Bronchial epithelial cell (primary cell): ENCODE results near the gene CNPY2. TPM values are rescaled to one million over a fixed set of nuclear protein-coding genes. Genes with fewer than 3 reads are reported as not detected.
A peak's percentile ranks its signal among the peaks of the same experiment; 100 is the strongest.

Source experiments
- DNase-seq: peaks from one replicate; pipeline ENCODE4 v3.0.0-alpha.2; 2010; ENCODE audit warnings: low read depth
- FAIRE-seq: peaks from 2 replicates; lab custom pipeline; 2011; peaks lifted over from hg19 to GRCh38; lab: Jason Lieb, UNC
- H3K27me3 ChIP-seq: 2 replicates; pipeline ENCODE4 v1.5.1; 2011; ENCODE audit warnings: low read length; ENCODE audit not compliant: control insufficient read depth, insufficient read depth
- H3K36me3 ChIP-seq: 2 replicates; pipeline ENCODE4 v1.5.1; 2011; ENCODE audit warnings: low read length; ENCODE audit not compliant: control insufficient read depth, insufficient read depth
- H3K4me3 ChIP-seq: 2 replicates; pipeline ENCODE4 v1.5.1; 2011; ENCODE audit warnings: mild to moderate bottlenecking, low read depth, low read length, control low read depth
- CTCF ChIP-seq: IDR thresholded peaks from 2 replicates; pipeline ENCODE4 v1.5.1; 2011; ENCODE audit warnings: mild to moderate bottlenecking, moderate library complexity, low read length, control low read depth, inconsistent platforms; ENCODE audit not compliant: insufficient read depth, severe bottlenecking
- total RNA-seq: library from RNA; depleted of rRNA; stranded (reverse); fragments of >200 nt; gene quantifications from 2 replicates; pipeline ENCODE4 v1.2.1, GENCODE V29; 2014

CNPY2 gene
- total RNA-seq, 1 donor from 2014 or later = 91.1 TPM

GRCh38 chr12:56315249-56315621, 553 bp downstream of the CNPY2 start:
- H3K4me3 ChIP-seq = peak overlapping the region; percentile 90
- no peak for DNase-seq
- TF ChIP-seq CTCF = no peak
- FAIRE-seq = no peak
- H3K36me3 ChIP-seq = peaks cover 7% of the 10 kb centered on the region
- H3K27me3 ChIP-seq = no peaks in the 10 kb centered on the region

GRCh38 chr12:56311003-56311402, 4.8 kb downstream of the CNPY2 start:
- H3K27me3 ChIP-seq = no peaks in the 10 kb centered on the region
- H3K36me3 ChIP-seq = peaks cover 6% of the 10 kb centered on the region
- FAIRE-seq (no peak), DNase-seq (no peak)
- no peak overlapping the region for H3K4me3 ChIP-seq
- TF ChIP-seq CTCF = no peak

- Histone ChIP-seq H3K27me3 (no peaks in the 10 kb centered on the region), H3K4me3 (no peak overlapping the region), H3K36me3 (peaks cover 6% of the 10 kb centered on the region)
- FAIRE-seq (no peak), DNase-seq (no peak)
- no peak for TF ChIP-seq CTCF
These were observed 7.1 kb downstream of the CNPY2 start for GRCh38 chr12:56308714-56309113.

- DNase-seq (peak; percentile 65), FAIRE-seq (no peak)
- TF ChIP-seq CTCF = no peak
- Histone ChIP-seq H3K27me3 (no peaks in the 10 kb centered on the region), H3K4me3 (no peak overlapping the region), H3K36me3 (peaks cover 6% of the 10 kb centered on the region)
These were observed 8.4 kb downstream of the CNPY2 start for GRCh38 chr12:56307221-56307965.

GRCh38 chr12:56304872-56305590, 10.8 kb downstream of the CNPY2 start:
- Histone ChIP-seq H3K36me3 (peaks cover 7% of the 10 kb centered on the region), H3K27me3 (no peaks in the 10 kb centered on the region), H3K4me3 (no peak overlapping the region)
- TF ChIP-seq CTCF = no peak
- DNase-seq (no peak), FAIRE-seq (no peak)

- peaks cover 3% of the 10 kb centered on the region for H3K36me3 ChIP-seq
These were observed 11.5 kb downstream of the CNPY2 start for GRCh38 chr12:56304276-56304675.

More at GRCh38 chr12:56304276-56304675, 11.5 kb downstream of the CNPY2 start:
- H3K27me3 ChIP-seq = no peaks in the 10 kb centered on the region
- no peak for FAIRE-seq
- no peak overlapping the region for H3K4me3 ChIP-seq
- no peak for TF ChIP-seq CTCF
- no peak for DNase-seq
